HepG2 (cell line): ENCODE measurements around the gene LRBA. TPM values are rescaled to one million over a fixed set of nuclear protein-coding genes. Genes with fewer than 3 reads are reported as not detected.

Source experiments
- ATAC-seq: fragments of 200-7000 bp; cut with Tn5 transposase; 3 replicates; pipeline ENCODE4 v1.9.1; 2020; ENCODE audit warnings: mild to moderate bottlenecking, moderate library complexity
- BruUV-seq: library from RNA; stranded (reverse); fragments of 400-500 nt; replicated peaks from 2 replicates; lab custom pipeline; 2021; lab: Mats Ljungman, UMichigan
- CTCF ChIA-PET: fragments of 300-600 bp; formaldehyde crosslinking; extraction: SDS; loops from one replicate; lab custom pipeline; 2021; ENCODE audit warnings: low total read pairs, inconsistent platforms, low intra/inter-chr PET ratio; lab: Yijun Ruan, JAX
- POLR2A ChIA-PET: fragments of 350-600 bp; sonication (Branson Sonifier 250); formaldehyde crosslinking; loops from one replicate; lab custom pipeline; 2020; ENCODE audit warnings: antibody characterized with exemption, inconsistent platforms; lab: Yijun Ruan, JAX
- DNase-seq: peaks from one replicate; pipeline ENCODE4 v3.0.0-alpha.2; 2015; ENCODE audit warnings: low spot score
- FAIRE-seq: peaks from 3 replicates; lab custom pipeline; 2011; peaks lifted over from hg19 to GRCh38; lab: Jason Lieb, UNC
- H2AFZ ChIP-seq: one replicate; pipeline ENCODE4 v1.6.1; 2011; ENCODE audit warnings: low read length, inconsistent platforms
- H3K27ac ChIP-seq: fragments of 300-600 bp; 3 replicates; pipeline ENCODE4 v1.8.0; 2011; ENCODE audit warnings: mixed run types, mild to moderate bottlenecking, mixed read lengths, low read length, inconsistent platforms; ENCODE audit not compliant: insufficient read depth; ENCODE audit errors: extremely low read length
- H3K27me3 ChIP-seq, 2 experiments: fragments of 200-600 bp in 1 of 2; 2 replicates in 1 of 2; 3 replicates in 1 of 2; pipeline versions ENCODE4 v1.6.0 to v1.8.0; 2011; ENCODE audit warnings: low read length in 2 of 2, mild to moderate bottlenecking in 2 of 2, moderate library complexity in 2 of 2, inconsistent platforms in 1 of 2; ENCODE audit not compliant: insufficient read depth in 2 of 2, control insufficient read depth in 1 of 2
- H3K36me3 ChIP-seq, 2 experiments: fragments of 200-600 bp in 1 of 2; replicated peaks in 1 of 2; 2 replicates in 1 of 2; 3 replicates in 1 of 2; pipeline versions ENCODE4 v1.5.1 to v1.8.0; 2011; ENCODE audit warnings: low read length in 2 of 2, inconsistent platforms in 1 of 2; ENCODE audit not compliant: insufficient read depth in 2 of 2, control insufficient read depth in 1 of 2
- H3K4me1 ChIP-seq: 2 replicates; pipeline ENCODE4 v1.5.1; 2012; ENCODE audit warnings: low read length, inconsistent platforms; ENCODE audit not compliant: insufficient read depth
- H3K4me2 ChIP-seq: 2 replicates; pipeline ENCODE4 v1.6.0; 2011; ENCODE audit warnings: low read depth, low read length, inconsistent platforms
- H3K4me3 ChIP-seq, 3 experiments: fragments of 200-600 bp in 1 of 3; sonication (generic), shearing (Covaris generic) in 1 of 3; replicated peaks in 1 of 3; 2 replicates each; pipeline ENCODE4 v1.5.1; 2011 to 2016; ENCODE audit warnings: low read length in 3 of 3, inconsistent platforms in 2 of 3, low read depth in 2 of 3, mild to moderate bottlenecking in 2 of 3, control low read depth in 1 of 3, mixed read lengths in 1 of 3; ENCODE audit not compliant: insufficient read depth in 1 of 3
- H3K79me2 ChIP-seq: one replicate; pipeline ENCODE4 v1.6.1; 2011; ENCODE audit warnings: low read length, inconsistent platforms; ENCODE audit not compliant: insufficient read depth
- H3K9ac ChIP-seq: 2 replicates; pipeline ENCODE4 v1.6.0; 2011; ENCODE audit warnings: mild to moderate bottlenecking, low read depth, low read length, inconsistent platforms; ENCODE audit not compliant: insufficient read depth
- H3K9me3 ChIP-seq: 2 replicates; pipeline ENCODE4 v1.5.1; 2012; ENCODE audit warnings: mild to moderate bottlenecking, low read length
- H4K20me1 ChIP-seq: 2 replicates; pipeline ENCODE4 v1.6.0; 2011; ENCODE audit warnings: inconsistent platforms, mild to moderate bottlenecking, low read length, moderate library complexity; ENCODE audit not compliant: insufficient read depth
- HMG20A ChIP-seq: IDR thresholded peaks from 2 replicates; pipeline ENCODE4 v1.6.1; 2016; ENCODE audit warnings: borderline replicate concordance
- KDM3A ChIP-seq: IDR thresholded peaks from 2 replicates; pipeline ENCODE4 v1.6.1; 2018; ENCODE audit warnings: low read depth, missing compliant biosample characterization
- NFE2L1 ChIP-seq: sonication (generic); formaldehyde crosslinking; IDR thresholded peaks from 2 replicates; pipeline ENCODE4 v1.4.0; 2020; ENCODE audit warnings: missing genetic modification reagents, mild to moderate bottlenecking, borderline replicate concordance
- TEAD2 ChIP-seq: sonication (generic); formaldehyde crosslinking; IDR thresholded peaks from 2 replicates; pipeline ENCODE4 v1.9.0; 2021; ENCODE audit warnings: missing genetic modification reagents
- ZFAT ChIP-seq: sonication (generic); formaldehyde crosslinking; conservative IDR thresholded peaks from 2 replicates; pipeline ENCODE4 v1.8.1; 2023; ENCODE audit warnings: missing genetic modification reagents, inconsistent platforms
- ZNF224 ChIP-seq: sonication (generic); formaldehyde crosslinking; IDR thresholded peaks from 2 replicates; pipeline ENCODE4 v1.5.0; 2020; ENCODE audit warnings: mild to moderate bottlenecking, missing genetic modification reagents
- ZNF382 ChIP-seq: sonication (generic); formaldehyde crosslinking; IDR thresholded peaks from 2 replicates; pipeline ENCODE4 v1.5.0; 2020; ENCODE audit warnings: missing genetic modification reagents, mild to moderate bottlenecking, borderline replicate concordance
- ZNF44 ChIP-seq: sonication (generic); formaldehyde crosslinking; IDR thresholded peaks from 2 replicates; pipeline ENCODE4 v1.5.1; 2020; ENCODE audit warnings: mild to moderate bottlenecking, missing genetic modification reagents
- ZNF619 ChIP-seq: sonication (generic); formaldehyde crosslinking; IDR thresholded peaks from 2 replicates; pipeline ENCODE4 v1.4.0; 2020; ENCODE audit warnings: mild to moderate bottlenecking, missing genetic modification reagents
- ZNF792 ChIP-seq: IDR thresholded peaks from 2 replicates; pipeline ENCODE4 v1.6.1; 2016
- WGBS: methylation state at CpG from one replicate; pipeline ENCODE4 v1.1.6; 2017; ENCODE audit warnings: low lambda C conversion rate; 5-methylcytosine and 5-hydroxymethylcytosine counted together
- in situ Hi-C: cut with HindIII; loops from 2 replicates; pipeline ENCODE4 v1.10.0; 2017; ENCODE audit warnings: low pct_unique_long_range_greater_than_20kb; ENCODE audit not compliant: extremely low pct_ligation_motif_present
- intact Hi-C: fragments of 100-400 bp; cut with micrococcal nuclease; formaldehyde crosslinking; loops from one replicate; pipeline ENCODE4 v1.10.0; 2022; ENCODE audit not compliant: unreplicated experiment
- polyA plus RNA-seq, 8 experiments: library from polyadenylated mRNA; depleted of rRNA in 3 of 8; stranded (reverse) in 7 of 8; unstranded in 1 of 8; fragments of >200 nt; fragmentation: Illumina TruSeq in 4 of 8; extraction: Trizol in 4 of 8; gene quantifications; 2 replicates each; pipeline versions ENCODE4 v1.2.1 to v1.2.3, GENCODE V29; 2011 to 2016; ENCODE audit warnings: low read depth in 4 of 8, missing spikeins in 1 of 8, mixed read lengths in 1 of 8; ENCODE audit not compliant: insufficient read depth in 1 of 8
- total RNA-seq, 5 experiments: library from RNA; depleted of rRNA; stranded (reverse); fragments of >200 nt; fragmentation: Illumina TruSeq; extraction: Trizol; gene quantifications; 2 replicates each; pipeline ENCODE4 v1.2.3, GENCODE V29; 2016; ENCODE audit warnings: low read depth in 1 of 5
- TF ChIP-seq, protein P1 (sequence below): sonication (generic); formaldehyde crosslinking; IDR thresholded peaks from 2 replicates; pipeline ENCODE4 v1.4.0; 2020; ENCODE audit warnings: mild to moderate bottlenecking, missing genetic modification reagents, borderline replicate concordance
- TF ChIP-seq, protein P2 (sequence below): sonication (generic); formaldehyde crosslinking; IDR thresholded peaks from 2 replicates; pipeline ENCODE4 v1.8.1; 2023; ENCODE audit warnings: mild to moderate bottlenecking, missing genetic modification reagents
- TF ChIP-seq, protein P3 (sequence below): sonication (generic); formaldehyde crosslinking; IDR thresholded peaks from 2 replicates; pipeline ENCODE4 v1.4.0; 2020; ENCODE audit warnings: missing genetic modification reagents
- TF ChIP-seq, protein P4 (sequence below): sonication (generic); formaldehyde crosslinking; IDR thresholded peaks from 2 replicates; pipeline ENCODE4 v1.8.0; 2022; ENCODE audit warnings: low read depth, missing genetic modification reagents

LRBA gene
- total and polyA plus RNA-seq, 2 of the 13 experiments (the other 11 are each of a cell fraction or from before 2014, with no cell fraction given): 21.0 to 37.2 TPM

DNA sequence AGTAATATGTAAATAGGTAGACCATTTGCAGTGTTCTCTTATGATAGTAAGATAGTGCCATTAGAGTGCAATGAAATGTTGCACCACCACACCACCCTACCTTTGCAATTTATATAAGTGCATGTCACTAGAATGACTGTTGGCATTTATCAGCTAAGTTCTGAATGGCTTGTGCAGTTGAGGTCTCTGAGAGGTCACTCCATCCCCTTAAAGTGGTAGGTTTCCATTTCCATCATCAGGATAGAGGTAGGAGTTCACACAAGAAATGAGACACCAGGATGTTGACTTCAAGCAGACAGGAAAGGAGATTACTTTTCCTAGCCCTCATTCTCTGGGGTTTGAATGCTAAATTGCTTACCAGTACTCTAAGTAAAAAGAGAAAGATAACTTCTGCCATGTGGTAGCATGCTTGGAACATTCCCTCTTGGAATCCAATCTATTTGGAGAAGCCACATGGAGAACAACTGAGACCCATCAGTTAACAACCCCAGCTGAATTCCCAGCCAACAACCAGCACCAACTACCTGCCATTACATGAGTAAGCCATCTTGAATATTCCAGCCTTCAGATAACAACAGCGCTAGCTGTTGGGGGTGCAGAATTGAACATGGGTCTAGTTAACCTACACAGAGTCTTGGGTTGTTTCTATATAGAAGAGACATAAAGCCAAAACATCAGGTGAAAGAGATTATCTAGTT lies 6.7 kb upstream of the LRBA start:
- ChIA-PET POLR2A (no interaction called here), CTCF (no interaction called here)
- Histone ChIP-seq H3K36me3 (no peaks in the 10 kb centered on the region), H4K20me1 (no peaks in the 10 kb centered on the region), H3K4me3 (no peak overlapping the region), H3K27me3 (peaks cover 0 to 1% of the 10 kb centered on the region in 2 experiments; a peak in 1 of 5 replicates), H3K79me2 (no peaks in the 10 kb centered on the region), H3K4me1 (peaks cover 19% of the 10 kb centered on the region), H2AFZ (no peak overlapping the region), H3K27ac (no peak overlapping the region), H3K4me2 (no peak overlapping the region), H3K9me3 (no peaks in the 10 kb centered on the region), H3K9ac (no peak overlapping the region)
- ATAC-seq: no peak
- BruUV-seq: no TSS peak
- WGBS: 100% methylated on average over 1 of the region's 1 CpG
- FAIRE-seq: no peak
- no peak for DNase-seq
- in situ Hi-C loops: no loop called here
- intact Hi-C loops: no loop called here
- no peak for TF ChIP-seq NFE2L1 (CRISPR knock-in tag)
- TF ChIP-seq, protein P1, sequence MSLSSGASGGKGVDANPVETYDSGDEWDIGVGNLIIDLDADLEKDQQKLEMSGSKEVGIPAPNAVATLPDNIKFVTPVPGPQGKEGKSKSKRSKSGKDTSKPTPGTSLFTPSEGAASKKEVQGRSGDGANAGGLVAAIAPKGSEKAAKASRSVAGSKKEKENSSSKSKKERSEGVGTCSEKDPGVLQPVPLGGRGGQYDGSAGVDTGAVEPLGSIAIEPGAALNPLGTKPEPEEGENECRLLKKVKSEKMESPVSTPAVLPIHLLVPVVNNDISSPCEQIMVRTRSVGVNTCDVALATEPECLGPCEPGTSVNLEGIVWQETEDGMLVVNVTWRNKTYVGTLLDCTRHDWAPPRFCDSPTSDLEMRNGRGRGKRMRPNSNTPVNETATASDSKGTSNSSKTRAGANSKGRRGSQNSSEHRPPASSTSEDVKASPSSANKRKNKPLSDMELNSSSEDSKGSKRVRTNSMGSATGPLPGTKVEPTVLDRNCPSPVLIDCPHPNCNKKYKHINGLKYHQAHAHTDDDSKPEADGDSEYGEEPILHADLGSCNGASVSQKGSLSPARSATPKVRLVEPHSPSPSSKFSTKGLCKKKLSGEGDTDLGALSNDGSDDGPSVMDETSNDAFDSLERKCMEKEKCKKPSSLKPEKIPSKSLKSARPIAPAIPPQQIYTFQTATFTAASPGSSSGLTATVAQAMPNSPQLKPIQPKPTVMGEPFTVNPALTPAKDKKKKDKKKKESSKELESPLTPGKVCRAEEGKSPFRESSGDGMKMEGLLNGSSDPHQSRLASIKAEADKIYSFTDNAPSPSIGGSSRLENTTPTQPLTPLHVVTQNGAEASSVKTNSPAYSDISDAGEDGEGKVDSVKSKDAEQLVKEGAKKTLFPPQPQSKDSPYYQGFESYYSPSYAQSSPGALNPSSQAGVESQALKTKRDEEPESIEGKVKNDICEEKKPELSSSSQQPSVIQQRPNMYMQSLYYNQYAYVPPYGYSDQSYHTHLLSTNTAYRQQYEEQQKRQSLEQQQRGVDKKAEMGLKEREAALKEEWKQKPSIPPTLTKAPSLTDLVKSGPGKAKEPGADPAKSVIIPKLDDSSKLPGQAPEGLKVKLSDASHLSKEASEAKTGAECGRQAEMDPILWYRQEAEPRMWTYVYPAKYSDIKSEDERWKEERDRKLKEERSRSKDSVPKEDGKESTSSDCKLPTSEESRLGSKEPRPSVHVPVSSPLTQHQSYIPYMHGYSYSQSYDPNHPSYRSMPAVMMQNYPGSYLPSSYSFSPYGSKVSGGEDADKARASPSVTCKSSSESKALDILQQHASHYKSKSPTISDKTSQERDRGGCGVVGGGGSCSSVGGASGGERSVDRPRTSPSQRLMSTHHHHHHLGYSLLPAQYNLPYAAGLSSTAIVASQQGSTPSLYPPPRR (CRISPR knock-in tag): no peak
- TF ChIP-seq, protein P2, sequence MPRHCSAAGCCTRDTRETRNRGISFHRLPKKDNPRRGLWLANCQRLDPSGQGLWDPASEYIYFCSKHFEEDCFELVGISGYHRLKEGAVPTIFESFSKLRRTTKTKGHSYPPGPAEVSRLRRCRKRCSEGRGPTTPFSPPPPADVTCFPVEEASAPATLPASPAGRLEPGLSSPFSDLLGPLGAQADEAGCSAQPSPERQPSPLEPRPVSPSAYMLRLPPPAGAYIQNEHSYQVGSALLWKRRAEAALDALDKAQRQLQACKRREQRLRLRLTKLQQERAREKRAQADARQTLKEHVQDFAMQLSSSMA (CRISPR knock-in tag): no peak
- no peak for TF ChIP-seq ZNF224 (CRISPR knock-in tag)
- TF ChIP-seq ZFAT (CRISPR knock-in tag): no peak
- no peak for TF ChIP-seq ZNF619 (CRISPR knock-in tag)
- TF ChIP-seq ZNF382 (CRISPR knock-in tag): no peak
- no peak for TF ChIP-seq TEAD2 (CRISPR knock-in tag)
- TF ChIP-seq HMG20A (CRISPR knock-in tag): no peak
- TF ChIP-seq, protein P3, sequence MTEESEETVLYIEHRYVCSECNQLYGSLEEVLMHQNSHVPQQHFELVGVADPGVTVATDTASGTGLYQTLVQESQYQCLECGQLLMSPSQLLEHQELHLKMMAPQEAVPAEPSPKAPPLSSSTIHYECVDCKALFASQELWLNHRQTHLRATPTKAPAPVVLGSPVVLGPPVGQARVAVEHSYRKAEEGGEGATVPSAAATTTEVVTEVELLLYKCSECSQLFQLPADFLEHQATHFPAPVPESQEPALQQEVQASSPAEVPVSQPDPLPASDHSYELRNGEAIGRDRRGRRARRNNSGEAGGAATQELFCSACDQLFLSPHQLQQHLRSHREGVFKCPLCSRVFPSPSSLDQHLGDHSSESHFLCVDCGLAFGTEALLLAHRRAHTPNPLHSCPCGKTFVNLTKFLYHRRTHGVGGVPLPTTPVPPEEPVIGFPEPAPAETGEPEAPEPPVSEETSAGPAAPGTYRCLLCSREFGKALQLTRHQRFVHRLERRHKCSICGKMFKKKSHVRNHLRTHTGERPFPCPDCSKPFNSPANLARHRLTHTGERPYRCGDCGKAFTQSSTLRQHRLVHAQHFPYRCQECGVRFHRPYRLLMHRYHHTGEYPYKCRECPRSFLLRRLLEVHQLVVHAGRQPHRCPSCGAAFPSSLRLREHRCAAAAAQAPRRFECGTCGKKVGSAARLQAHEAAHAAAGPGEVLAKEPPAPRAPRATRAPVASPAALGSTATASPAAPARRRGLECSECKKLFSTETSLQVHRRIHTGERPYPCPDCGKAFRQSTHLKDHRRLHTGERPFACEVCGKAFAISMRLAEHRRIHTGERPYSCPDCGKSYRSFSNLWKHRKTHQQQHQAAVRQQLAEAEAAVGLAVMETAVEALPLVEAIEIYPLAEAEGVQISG (CRISPR knock-in tag): no peak
- TF ChIP-seq ZNF44 (CRISPR knock-in tag): no peak
- TF ChIP-seq KDM3A (CRISPR knock-in tag): no peak
- TF ChIP-seq ZNF792 (CRISPR knock-in tag): no peak
- TF ChIP-seq, protein P4, sequence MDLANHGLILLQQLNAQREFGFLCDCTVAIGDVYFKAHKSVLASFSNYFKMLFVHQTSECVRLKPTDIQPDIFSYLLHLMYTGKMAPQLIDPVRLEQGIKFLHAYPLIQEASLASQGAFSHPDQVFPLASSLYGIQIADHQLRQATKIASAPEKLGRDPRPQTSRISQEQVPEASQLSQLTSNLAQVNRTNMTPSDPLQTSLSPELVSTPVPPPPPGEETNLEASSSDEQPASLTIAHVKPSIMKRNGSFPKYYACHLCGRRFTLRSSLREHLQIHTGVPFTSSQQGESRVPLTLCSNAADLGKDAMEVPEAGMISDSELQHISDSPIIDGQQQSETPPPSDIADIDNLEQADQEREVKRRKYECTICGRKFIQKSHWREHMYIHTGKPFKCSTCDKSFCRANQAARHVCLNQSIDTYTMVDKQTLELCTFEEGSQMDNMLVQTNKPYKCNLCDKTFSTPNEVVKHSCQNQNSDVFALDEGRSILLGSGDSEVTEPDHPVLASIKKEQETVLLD (CRISPR knock-in tag): no peak
